H9 (cell line): Measurements from ENCODE around the gene PPARD. TPM values are rescaled to one million over a fixed set of nuclear protein-coding genes. Genes with fewer than 3 reads are reported as not detected.

ENCODE experiments used
- DNase-seq: peaks from one replicate; pipeline ENCODE4 v3.0.0-alpha.2; 2017
- H2AFZ ChIP-seq: one replicate; pipeline ENCODE4 v1.6.1; 2013; ENCODE audit warnings: mild to moderate bottlenecking, low read length, control low read depth, moderate library complexity
- H2AK5ac ChIP-seq: 2 replicates; pipeline ENCODE4 v1.6.1; 2013; ENCODE audit warnings: low read length, control low read depth, mixed read lengths; ENCODE audit not compliant: insufficient read length
- H2BK120ac ChIP-seq: one replicate; pipeline ENCODE4 v1.6.1; 2013; ENCODE audit warnings: low read depth, mild to moderate bottlenecking, low read length, control low read depth, inconsistent platforms; ENCODE audit not compliant: poor library complexity, severe bottlenecking
- H2BK12ac ChIP-seq: 2 replicates; pipeline ENCODE4 v1.6.1; 2013; ENCODE audit warnings: low read length, control low read depth, mixed read lengths, low read depth; ENCODE audit not compliant: insufficient read length
- H2BK15ac ChIP-seq: 2 replicates; pipeline ENCODE4 v1.6.1; 2013; ENCODE audit warnings: low read depth, low read length, control low read depth
- H2BK20ac ChIP-seq: one replicate; pipeline ENCODE4 v1.6.1; 2013; ENCODE audit warnings: low read depth, mild to moderate bottlenecking, low read length, control low read depth, inconsistent platforms; ENCODE audit not compliant: poor library complexity, severe bottlenecking
- H2BK5ac ChIP-seq: 2 replicates; pipeline ENCODE4 v1.6.1; 2013; ENCODE audit warnings: low read length, control low read depth, mixed read lengths; ENCODE audit not compliant: insufficient read length
- H3K14ac ChIP-seq: 2 replicates; pipeline ENCODE4 v1.6.1; 2013; ENCODE audit warnings: low read length, control low read depth; ENCODE audit not compliant: insufficient read depth
- H3K18ac ChIP-seq: 2 replicates; pipeline ENCODE4 v1.6.1; 2013; ENCODE audit warnings: low read depth, mild to moderate bottlenecking, mixed read lengths, low read length, control low read depth; ENCODE audit not compliant: insufficient read length
- H3K23ac ChIP-seq: 2 replicates; pipeline ENCODE4 v1.6.1; 2013; ENCODE audit warnings: low read length, control low read depth, mixed read lengths, low read depth; ENCODE audit not compliant: insufficient read length
- H3K23me2 ChIP-seq: 2 replicates; pipeline ENCODE4 v1.6.1; 2013; ENCODE audit warnings: low read depth, mild to moderate bottlenecking, mixed read lengths, low read length, control low read depth; ENCODE audit not compliant: insufficient read length, poor library complexity, severe bottlenecking
- H3K27ac ChIP-seq: 2 replicates; pipeline ENCODE4 v1.5.1; 2013; ENCODE audit warnings: low read length, control low read depth, mixed read lengths, low read depth; ENCODE audit not compliant: insufficient read length
- H3K27me3 ChIP-seq: 2 replicates; pipeline ENCODE4 v1.6.1; 2013; ENCODE audit warnings: low read length, control low read depth, inconsistent platforms; ENCODE audit not compliant: insufficient read depth
- H3K4ac ChIP-seq: 2 replicates; pipeline ENCODE4 v1.6.1; 2013; ENCODE audit warnings: low read depth, mild to moderate bottlenecking, control low read depth, inconsistent platforms, low read length, moderate library complexity
- H3K4me1 ChIP-seq: 2 replicates; pipeline ENCODE4 v1.6.1; 2013; ENCODE audit warnings: low read length, control low read depth, inconsistent platforms; ENCODE audit not compliant: insufficient read depth
- H3K4me2 ChIP-seq: 2 replicates; pipeline ENCODE4 v1.6.1; 2013; ENCODE audit warnings: low read length, control low read depth, mixed read lengths; ENCODE audit not compliant: insufficient read length, insufficient read depth
- H3K56ac ChIP-seq: 2 replicates; pipeline ENCODE4 v1.6.1; 2013; ENCODE audit warnings: low read depth, mild to moderate bottlenecking, mixed read lengths, low read length, control low read depth; ENCODE audit not compliant: insufficient read length
- H3K79me1 ChIP-seq: 2 replicates; pipeline ENCODE4 v1.6.1; 2013; ENCODE audit warnings: low read depth, mild to moderate bottlenecking, moderate library complexity, low read length, control low read depth, inconsistent platforms; ENCODE audit not compliant: insufficient read depth, poor library complexity, severe bottlenecking
- H3K79me2 ChIP-seq: 2 replicates; pipeline ENCODE4 v1.6.1; 2013; ENCODE audit warnings: low read length, control low read depth, inconsistent platforms; ENCODE audit not compliant: insufficient read depth
- H3K9ac ChIP-seq: 2 replicates; pipeline ENCODE4 v1.6.1; 2013; ENCODE audit warnings: low read length, control low read depth, mixed read lengths; ENCODE audit not compliant: insufficient read length; ENCODE audit errors: extremely low read depth
- H3K9me3 ChIP-seq: one replicate; pipeline ENCODE4 v1.6.1; 2013; ENCODE audit warnings: low read depth, low read length, inconsistent platforms; ENCODE audit not compliant: control insufficient read depth
- H3T11ph ChIP-seq: one replicate; pipeline ENCODE4 v1.6.1; 2013; ENCODE audit warnings: mild to moderate bottlenecking, low read length, control low read depth, inconsistent platforms
- H4K20me1 ChIP-seq: one replicate; pipeline ENCODE4 v1.6.1; 2013; ENCODE audit not compliant: control insufficient read depth, insufficient read length, insufficient read depth
- H4K5ac ChIP-seq: 2 replicates; pipeline ENCODE4 v1.6.1; 2013; ENCODE audit warnings: low read depth, mild to moderate bottlenecking, mixed read lengths, low read length, control low read depth; ENCODE audit not compliant: insufficient read length
- H4K8ac ChIP-seq: replicated peaks from 2 replicates; pipeline ENCODE4 v1.6.1; 2013; ENCODE audit warnings: low read length, control low read depth, mixed read lengths, low read depth; ENCODE audit not compliant: insufficient read length
- H4K91ac ChIP-seq: 2 replicates; pipeline ENCODE4 v1.6.1; 2013; ENCODE audit warnings: low read depth, mild to moderate bottlenecking, moderate library complexity, mixed read lengths, low read length, control low read depth; ENCODE audit not compliant: insufficient read length
- H3K27ac Mint-ChIP-seq, 3 experiments: 2 replicates in 2 of 3; 3 replicates in 1 of 3; pipeline ENCODE4 v1.8.0; 2020 to 2021; ENCODE audit warnings: mixed read lengths in 3 of 3, mild to moderate bottlenecking in 1 of 3, moderate library complexity in 1 of 3
- H3K27me3 Mint-ChIP-seq: 2 replicates; pipeline ENCODE4 v1.8.0; 2021; ENCODE audit warnings: low read depth, mild to moderate bottlenecking, moderate library complexity, mixed read lengths
- H3K36me3 Mint-ChIP-seq, 3 experiments: 2 replicates in 2 of 3; 3 replicates in 1 of 3; pipeline ENCODE4 v1.8.0; 2020 to 2021; ENCODE audit warnings: low read depth in 3 of 3, mixed read lengths in 3 of 3; ENCODE audit not compliant: insufficient read depth in 1 of 3
- H3K4me1 Mint-ChIP-seq, 2 experiments: 2 replicates each; pipeline ENCODE4 v1.8.0; 2020; ENCODE audit warnings: mixed read lengths in 2 of 2
- H3K4me3 Mint-ChIP-seq, 2 experiments: 2 replicates in 1 of 2; 3 replicates in 1 of 2; pipeline ENCODE4 v1.8.0; 2020 to 2021; ENCODE audit warnings: mild to moderate bottlenecking in 2 of 2, mixed read lengths in 2 of 2, moderate library complexity in 1 of 2
- H3K9me3 Mint-ChIP-seq, 2 experiments: 2 replicates in 1 of 2; 3 replicates in 1 of 2; pipeline ENCODE4 v1.8.0; 2020; ENCODE audit warnings: mild to moderate bottlenecking in 2 of 2, mixed read lengths in 2 of 2, moderate library complexity in 1 of 2
- CTCF ChIP-seq: fragments of 200-600 bp; sonication (generic); conservative IDR thresholded peaks from 3 replicates; pipeline ENCODE4 v1.8.0; 2021; ENCODE audit warnings: antibody characterized with exemption, mild to moderate bottlenecking
- whole genome bisulfite sequencing: extraction: QIAGEN DNeasy Blood & Tissue Kit; methylation state at CpG from one replicate; pipeline ENCODE4 v1.1.7; 2013; ENCODE audit warnings: missing lambda C conversion rate, low lambda C conversion rate, mixed read lengths; ENCODE audit not compliant: insufficient read length; ENCODE audit errors: extremely low coverage; 5-methylcytosine and 5-hydroxymethylcytosine counted together
- total RNA-seq: library from RNA; stranded (reverse); gene quantifications from 2 replicates; pipeline ENCODE4 v1.2.1, GENCODE V29; 2021

The PPARD gene
- total RNA-seq, 1 experiment from 2014 or later, result 11.7 TPM

DNA sequence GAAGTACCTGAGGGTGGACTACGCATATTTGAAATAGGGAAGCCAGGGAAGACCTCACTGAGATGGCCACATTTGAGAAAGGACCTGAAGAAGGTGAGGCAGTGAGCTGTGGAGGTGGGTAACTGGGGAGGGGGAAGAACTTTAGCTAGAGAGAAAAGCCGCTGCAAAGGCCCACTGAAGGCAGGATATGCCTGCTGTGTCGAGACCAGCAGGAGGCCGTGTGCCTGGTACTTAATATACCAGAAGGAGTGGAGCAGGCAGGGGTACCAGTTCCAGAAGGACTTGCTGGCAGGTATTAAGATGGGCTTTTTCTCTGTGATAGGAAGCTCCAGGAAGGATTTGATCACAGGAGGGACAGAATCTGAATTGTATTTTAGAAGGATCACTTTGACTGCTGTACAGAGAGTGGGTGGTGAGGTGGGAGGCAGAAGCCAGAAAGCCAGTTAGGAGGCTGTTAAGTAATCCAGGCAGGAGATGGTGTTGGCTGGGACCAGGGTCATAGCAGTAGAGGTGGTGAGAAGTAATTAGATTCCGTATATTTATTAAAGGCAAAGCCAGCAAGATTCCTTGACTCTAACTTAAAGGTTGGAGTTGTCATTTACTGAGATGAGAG lies 55.6 kb downstream of the PPARD start:
- H3K18ac ChIP-seq, result no peak overlapping the region
- no peak overlapping the region for H3K27ac ChIP-seq
- H2BK5ac ChIP-seq, result no peak overlapping the region
- no peak overlapping the region for H2BK20ac ChIP-seq
- no peak overlapping the region for H3K9ac ChIP-seq
- TF ChIP-seq CTCF, result no peak
- H2BK15ac ChIP-seq, result no peak overlapping the region
- no peak overlapping the region for H2AK5ac ChIP-seq
- H4K20me1 ChIP-seq, result no peaks in the 10 kb centered on the region
- H3K9me3 ChIP-seq, result no peaks in the 10 kb centered on the region
- H3K4me1 ChIP-seq, result peaks cover 11% of the 10 kb centered on the region
- no peak overlapping the region for H3T11ph ChIP-seq
- Mint-ChIP-seq H3K27me3 (peaks cover 2% of the 10 kb centered on the region; the same call in 1 of the 2 replicates), H3K36me3 (peaks cover 4 to 8% (median 5%) of the 10 kb centered on the region in 3 experiments; a peak in 4 of 7 replicates), H3K4me3 (peak overlapping the region in 1 of 2 experiments; percentile 41; a peak in 2 of 5 replicates), H3K4me1 (peaks cover 18 to 25% of the 10 kb centered on the region in 2 experiments), H3K9me3 (no peaks in the 10 kb centered on the region), H3K27ac (peak overlapping the region in 1 of 3 experiments; percentile 91; a peak in 3 of 7 replicates)
- peak; percentile 51 for DNase-seq
- H4K5ac ChIP-seq, result no peak overlapping the region
- no peak overlapping the region for H3K56ac ChIP-seq
- H3K14ac ChIP-seq, result no peak overlapping the region
- no peaks in the 10 kb centered on the region for H3K23me2 ChIP-seq
- WGBS, result no CpG with 5 or more reads among the region's 5 CpGs
- H3K79me2 ChIP-seq, result no peaks in the 10 kb centered on the region
- no peak overlapping the region for H2BK120ac ChIP-seq
- no peak overlapping the region for H3K23ac ChIP-seq
- no peaks in the 10 kb centered on the region for H3K27me3 ChIP-seq
- H2AFZ ChIP-seq, result no peak overlapping the region
- no peak overlapping the region for H4K8ac ChIP-seq
- no peak overlapping the region for H4K91ac ChIP-seq
- no peaks in the 10 kb centered on the region for H3K79me1 ChIP-seq
- H2BK12ac ChIP-seq, result no peak overlapping the region
- no peak overlapping the region for H3K4ac ChIP-seq
- peak overlapping the region; percentile 8 for H3K4me2 ChIP-seq
